Keratinocyte (primary cell): ENCODE measurements around the gene SORL1-AS1.

Experiments used
- EZH2 ChIP-seq: IDR thresholded peaks from one replicate; pipeline ENCODE4 v1.6.1; 2012; ENCODE audit warnings: inconsistent platforms, mild to moderate bottlenecking, low read length, moderate library complexity
- TF ChIP-seq, protein P1 (sequence below), 3 experiments: IDR thresholded peaks in 1 of 3; conservative IDR thresholded peaks in 1 of 3; optimal IDR thresholded peaks in 1 of 3; 2 replicates in 2 of 3; 3 replicates in 1 of 3; pipeline versions ENCODE3 to v1.5.1; 2011; ENCODE audit warnings: low read length in 3 of 3, mild to moderate bottlenecking in 3 of 3, moderate library complexity in 2 of 3, control low read depth in 1 of 3, inconsistent platforms in 1 of 3; ENCODE audit not compliant: insufficient read depth in 2 of 3; ENCODE audit errors: extremely low read depth in 1 of 3

DNA sequence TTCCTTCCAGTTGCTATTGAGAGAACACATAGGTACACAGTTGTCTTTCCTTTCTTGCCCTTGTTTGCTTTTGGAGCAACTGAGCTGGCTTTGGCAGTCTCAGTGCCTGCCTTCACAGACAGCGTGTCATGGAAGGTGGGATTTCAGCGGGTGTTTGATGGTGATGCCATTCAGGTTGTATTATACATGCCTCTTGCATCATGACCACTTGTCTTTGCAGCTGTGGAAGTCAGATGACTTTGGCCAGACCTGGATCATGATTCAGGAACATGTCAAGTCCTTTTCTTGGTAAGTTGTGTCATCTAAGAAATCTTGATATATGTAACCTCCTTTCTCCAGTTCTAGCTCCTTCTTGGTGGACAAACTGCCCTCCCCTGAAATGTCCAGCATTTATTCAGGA, 37.1 kb upstream of the SORL1-AS1 start:
- TF ChIP-seq, protein P1, sequence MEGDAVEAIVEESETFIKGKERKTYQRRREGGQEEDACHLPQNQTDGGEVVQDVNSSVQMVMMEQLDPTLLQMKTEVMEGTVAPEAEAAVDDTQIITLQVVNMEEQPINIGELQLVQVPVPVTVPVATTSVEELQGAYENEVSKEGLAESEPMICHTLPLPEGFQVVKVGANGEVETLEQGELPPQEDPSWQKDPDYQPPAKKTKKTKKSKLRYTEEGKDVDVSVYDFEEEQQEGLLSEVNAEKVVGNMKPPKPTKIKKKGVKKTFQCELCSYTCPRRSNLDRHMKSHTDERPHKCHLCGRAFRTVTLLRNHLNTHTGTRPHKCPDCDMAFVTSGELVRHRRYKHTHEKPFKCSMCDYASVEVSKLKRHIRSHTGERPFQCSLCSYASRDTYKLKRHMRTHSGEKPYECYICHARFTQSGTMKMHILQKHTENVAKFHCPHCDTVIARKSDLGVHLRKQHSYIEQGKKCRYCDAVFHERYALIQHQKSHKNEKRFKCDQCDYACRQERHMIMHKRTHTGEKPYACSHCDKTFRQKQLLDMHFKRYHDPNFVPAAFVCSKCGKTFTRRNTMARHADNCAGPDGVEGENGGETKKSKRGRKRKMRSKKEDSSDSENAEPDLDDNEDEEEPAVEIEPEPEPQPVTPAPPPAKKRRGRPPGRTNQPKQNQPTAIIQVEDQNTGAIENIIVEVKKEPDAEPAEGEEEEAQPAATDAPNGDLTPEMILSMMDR (optimal IDR thresholded peaks at IDR 0.05 in 1 of 3, IDR thresholded peaks at IDR 0.05 in 1 of 3, conservative IDR thresholded peaks at IDR 0.05 in 1 of 3; ENCODE audit: extremely low read depth in 1 of 3, insufficient read depth in 2 of 3, low read length in 3 of 3), result no peak
- TF ChIP-seq EZH2, result no peak
